ENCODE results near the gene EMC1.

The EMC1 gene

DNA sequence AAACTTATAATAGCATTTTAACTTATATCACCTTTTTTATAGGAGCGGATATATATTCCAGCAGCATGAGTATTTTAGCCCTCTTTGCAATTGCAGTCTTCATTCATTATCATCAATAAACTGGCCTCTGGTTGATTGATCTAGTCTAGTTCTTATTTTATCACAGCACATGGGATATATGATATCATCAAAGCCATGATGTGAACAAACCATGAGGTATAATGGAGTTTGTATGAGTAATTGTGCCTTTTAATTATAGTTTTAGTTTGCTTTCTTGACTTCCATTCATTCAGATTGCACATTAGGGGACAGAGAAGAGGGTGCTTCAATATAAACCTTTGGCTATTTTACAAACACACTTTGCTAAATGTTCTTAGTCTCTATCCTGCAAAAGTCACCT is 37.7 kb downstream of the EMC1 start:
- no peak for DNase-seq

DNA sequence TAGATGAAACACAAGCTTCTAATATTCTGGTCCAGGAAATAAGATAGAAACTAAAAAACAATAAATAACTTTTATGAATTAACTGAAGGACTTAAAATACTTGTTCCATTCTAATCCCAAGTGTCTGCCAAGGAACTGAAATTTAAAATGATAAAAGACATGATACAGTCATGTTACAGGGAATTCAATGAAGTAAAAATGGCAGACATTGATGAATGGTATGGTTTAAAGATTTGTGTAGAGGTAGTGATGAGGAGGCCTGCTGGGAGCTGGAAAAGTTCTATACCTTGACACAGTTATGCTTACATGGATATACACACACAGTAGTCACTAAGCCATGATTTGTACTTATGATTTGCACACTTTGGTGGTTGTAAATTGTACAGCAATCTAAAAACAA is 39.2 kb downstream of the EMC1 start:
- DNase-seq = no peak

GRCh38 chr1:19210772-19211549 is 40.4 kb downstream of the EMC1 start:
- no peak for DNase-seq

GRCh38 chr1:19209990-19210771 is 41.1 kb downstream of the EMC1 start, which contains the start of gene UBR4:
Gene UBR4 (minus strand): TSS chr1:19210266. CDS start chr1:19210248, 18 bp downstream.
- peak; percentile 83 for DNase-seq

DNA sequence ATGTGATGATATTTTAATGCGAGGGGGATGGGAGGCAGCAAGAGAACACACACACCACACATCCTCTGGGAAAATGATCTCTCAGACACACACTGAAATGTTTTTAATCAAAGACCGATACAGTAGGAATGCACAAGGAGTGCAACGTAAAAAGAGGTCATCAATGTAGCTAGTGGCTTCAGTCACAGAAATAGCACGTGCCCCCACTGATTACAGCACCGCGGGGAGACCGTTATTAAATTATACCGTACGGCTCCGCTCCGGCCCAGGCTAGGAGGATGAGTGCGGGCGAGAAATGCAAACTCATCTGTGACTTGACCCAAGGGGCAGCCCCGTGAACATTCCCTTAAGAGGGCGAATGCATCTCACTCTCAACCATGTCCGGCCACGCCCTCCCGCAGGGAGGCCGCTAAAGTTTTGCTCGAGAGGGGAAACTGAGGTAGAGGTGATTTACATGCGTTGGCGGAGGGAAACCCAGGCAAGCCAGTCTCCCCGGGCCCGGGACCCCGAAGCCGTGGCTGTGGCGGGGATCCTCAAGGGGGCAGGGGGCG is 41.8 kb downstream of the EMC1 start:
- DNase-seq = no peak

DNA sequence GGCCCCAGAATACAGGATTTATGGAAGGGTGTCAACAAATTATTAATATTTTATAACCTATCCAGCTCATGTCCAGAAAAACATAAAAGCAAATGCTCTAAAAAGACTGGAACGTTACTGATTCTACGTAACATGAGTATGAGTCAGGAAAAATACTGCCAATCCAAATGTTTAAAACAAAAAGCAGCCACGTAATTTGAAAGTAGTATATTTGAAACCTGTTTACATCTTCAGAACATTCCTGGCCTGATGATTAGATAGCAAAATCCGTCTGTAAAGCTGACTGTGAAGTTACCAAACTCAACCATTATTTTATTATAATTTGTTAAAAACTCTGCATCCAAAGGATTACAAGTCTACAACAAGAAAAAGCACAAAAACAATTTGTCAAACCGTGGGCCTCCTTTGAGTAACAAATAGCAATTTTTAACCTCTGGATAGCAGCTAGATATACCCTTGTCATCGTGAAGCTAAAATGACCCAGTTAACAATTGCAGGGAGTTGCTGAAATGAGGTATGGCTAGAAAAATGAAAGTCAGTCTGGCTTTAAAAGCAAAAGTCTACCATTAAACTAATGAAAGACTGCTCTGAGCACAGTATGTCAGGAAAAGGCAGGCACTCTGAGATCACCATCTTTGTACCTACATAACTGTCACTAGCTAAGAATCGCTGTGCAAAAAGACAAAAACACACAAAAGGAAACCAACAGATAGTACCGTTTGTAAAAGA is 42.5 kb downstream of the EMC1 start:
- no peak for DNase-seq

- no peak for DNase-seq
These were observed 44.4 kb downstream of the EMC1 start for GRCh38 chr1:19206947-19207346.

- no peak for DNase-seq
These were observed 45.5 kb downstream of the EMC1 start for GRCh38 chr1:19205845-19206244.

- no peak for DNase-seq
These were observed 45.9 kb downstream of the EMC1 start for GRCh38 chr1:19205403-19205802.

DNA sequence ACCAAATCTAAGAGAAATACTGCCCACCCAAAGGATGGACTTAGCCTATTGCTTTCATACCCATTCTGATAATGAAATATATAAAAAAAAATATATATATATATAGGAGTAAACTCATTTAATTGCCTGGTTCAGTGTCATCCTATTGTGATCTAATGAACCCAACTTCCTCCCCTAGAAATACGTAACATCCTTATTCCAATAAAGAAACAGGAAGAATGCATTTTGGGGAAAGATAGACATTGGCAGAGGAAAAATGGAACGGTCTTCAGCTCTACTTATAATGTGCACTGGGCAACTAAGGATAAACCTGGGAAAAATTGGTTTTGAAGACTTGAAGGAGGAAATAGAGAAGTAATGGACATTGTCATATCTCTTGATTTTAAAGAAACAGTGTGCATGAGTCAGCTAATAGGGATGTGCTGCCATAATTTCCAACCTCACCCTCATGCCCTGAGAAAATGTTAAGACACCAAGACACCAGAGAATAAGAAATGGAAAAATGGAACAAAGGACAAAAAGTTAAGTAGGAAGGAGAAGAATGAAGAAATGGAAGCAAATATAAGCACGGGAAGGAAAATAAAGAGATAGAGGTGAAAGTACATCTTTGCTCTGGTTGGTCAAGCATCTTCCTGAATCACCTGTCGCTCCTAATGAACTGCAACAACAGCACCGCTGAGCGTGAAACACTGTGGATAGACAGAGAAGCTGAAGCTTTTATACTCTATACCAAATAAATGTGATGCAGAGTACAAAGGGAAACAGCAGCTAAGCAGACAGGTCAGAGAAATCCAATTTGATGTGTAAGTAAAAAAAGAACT is 46.7 kb downstream of the EMC1 start:
- DNase-seq = no peak

GRCh38 chr1:19203440-19203839 is 47.9 kb downstream of the EMC1 start:
- DNase-seq = no peak

DNA sequence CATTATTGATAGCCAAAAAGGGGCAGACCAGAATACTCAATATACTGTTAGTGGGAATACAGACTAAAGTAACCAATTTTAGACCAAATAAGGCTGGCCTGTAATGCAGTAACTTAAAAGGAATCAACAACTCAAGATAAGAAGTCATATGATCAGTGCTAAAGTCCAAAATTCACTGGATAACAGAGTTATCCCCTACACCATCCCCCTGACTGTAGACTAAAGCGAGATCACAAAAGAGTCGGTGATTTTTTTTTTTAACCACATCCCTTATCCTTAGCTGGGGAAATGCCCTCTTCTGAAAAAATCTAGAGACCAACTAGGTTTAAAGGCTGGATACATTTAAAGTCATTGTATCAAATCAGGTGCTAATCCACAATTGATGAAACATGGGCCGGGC is 48.9 kb downstream of the EMC1 start:
- DNase-seq = no peak

- no peak for DNase-seq
These were observed 51.2 kb downstream of the EMC1 start for GRCh38 chr1:19199969-19200604.

DNA sequence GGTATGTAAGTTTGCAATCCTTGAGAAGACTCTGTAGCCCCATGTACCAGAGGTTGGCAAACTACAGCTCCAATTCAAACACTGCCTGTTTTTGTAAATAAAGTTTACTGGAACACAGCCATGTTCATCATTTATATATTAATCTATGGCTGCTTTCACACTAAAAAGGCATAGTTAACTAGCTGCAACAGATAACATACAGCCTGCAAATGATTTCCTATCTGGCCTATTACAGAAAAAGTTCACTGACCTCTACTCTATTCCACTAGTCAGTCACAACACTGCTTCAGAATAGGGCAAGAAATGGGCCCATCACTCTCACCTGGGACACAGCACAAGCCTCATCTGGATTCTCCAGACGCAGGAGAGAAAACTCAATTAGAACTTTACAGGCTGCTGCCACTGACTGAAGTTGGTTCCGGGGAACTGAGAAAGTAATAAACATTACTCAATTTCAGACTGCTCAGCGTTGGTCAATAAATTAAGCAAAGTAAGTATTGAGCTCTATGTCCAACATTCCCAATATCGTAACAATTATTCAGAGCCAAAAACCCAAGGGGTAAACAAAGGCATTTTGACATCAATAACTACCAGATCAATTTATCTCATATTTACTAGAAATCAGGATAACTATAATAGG is 51.9 kb downstream of the EMC1 start:
- no peak for DNase-seq

DNA sequence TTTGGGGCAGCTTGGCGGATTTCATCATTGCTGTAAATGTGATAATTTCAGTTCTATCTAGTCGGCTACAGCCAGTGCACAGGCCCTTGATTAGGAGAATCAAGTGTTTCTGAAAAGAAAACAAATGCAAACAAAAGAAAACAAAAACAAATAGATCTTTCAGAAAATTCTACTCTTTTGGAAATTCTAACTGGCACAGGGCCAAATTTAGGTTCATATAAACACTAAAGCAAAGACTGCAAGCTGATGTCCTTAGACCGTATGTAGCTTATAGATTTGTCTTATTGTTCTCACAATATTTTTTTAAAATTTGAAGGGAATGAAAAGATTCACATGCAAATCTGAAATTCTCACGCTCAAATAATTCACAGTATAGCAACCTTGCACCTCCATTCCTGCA is 52.5 kb downstream of the EMC1 start:
- DNase-seq = no peak

DNA sequence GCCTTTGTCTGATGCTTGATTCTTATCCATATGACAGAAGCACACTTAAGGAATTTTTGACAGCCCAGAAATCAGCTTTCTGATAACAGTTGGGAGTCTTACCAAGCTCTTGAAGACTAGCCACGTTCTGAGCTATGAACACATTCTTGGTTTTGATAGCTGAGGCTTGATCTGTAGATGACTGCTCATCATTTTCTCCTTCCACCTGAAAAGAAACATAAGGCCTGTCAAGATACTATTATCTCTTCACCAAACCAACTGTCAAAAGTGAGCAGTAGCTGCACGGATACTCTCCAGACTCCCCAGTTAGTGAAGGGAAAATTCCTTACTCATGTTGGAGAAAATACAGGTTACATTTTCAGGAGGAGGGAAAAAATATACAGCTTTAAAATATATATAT is 53.5 kb downstream of the EMC1 start:
- DNase-seq = no peak

GRCh38 chr1:19196331-19196730 is 55.0 kb downstream of the EMC1 start:
- DNase-seq = no peak

DNA sequence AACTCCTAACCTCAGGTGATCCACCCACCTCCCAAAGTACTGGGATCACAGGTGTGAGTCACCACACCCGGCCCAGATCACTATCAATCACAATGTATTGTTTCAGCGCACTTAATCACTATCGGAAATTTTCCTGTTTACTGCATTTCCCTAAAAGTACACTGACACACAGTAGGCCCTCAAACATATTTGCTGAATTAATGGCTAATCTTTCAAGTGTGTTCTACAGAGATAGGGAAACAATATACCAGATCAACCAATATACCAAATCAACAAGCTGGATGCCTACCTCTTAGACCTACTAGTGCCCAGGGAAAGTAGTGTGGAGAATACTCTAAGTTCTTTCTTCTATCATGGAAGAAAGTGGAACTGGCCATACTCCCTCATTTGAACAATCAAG is 58.3 kb downstream of the EMC1 start:
- DNase-seq = no peak

- DNase-seq = no peak
These were observed 59.5 kb downstream of the EMC1 start for GRCh38 chr1:19191811-19192210.

DNA sequence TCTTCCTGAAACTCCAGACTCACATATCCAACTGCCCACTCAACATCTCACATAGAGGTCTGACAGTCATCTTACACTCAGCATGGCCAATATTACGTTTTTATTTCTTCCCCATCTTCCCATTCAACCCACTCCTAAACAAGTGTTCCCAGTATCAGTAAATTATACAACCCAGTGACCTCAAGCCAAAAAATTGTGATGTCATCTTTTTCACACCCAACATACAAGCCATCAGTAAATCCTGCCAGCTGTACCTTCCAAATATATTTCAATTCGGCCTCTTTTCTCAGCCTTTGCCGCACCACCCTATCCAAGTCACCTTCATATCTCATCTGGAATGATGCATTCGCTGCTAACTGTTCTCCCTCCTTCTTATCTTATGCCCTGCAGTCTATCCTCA is 60.9 kb downstream of the EMC1 start:
- no peak for DNase-seq

DNA sequence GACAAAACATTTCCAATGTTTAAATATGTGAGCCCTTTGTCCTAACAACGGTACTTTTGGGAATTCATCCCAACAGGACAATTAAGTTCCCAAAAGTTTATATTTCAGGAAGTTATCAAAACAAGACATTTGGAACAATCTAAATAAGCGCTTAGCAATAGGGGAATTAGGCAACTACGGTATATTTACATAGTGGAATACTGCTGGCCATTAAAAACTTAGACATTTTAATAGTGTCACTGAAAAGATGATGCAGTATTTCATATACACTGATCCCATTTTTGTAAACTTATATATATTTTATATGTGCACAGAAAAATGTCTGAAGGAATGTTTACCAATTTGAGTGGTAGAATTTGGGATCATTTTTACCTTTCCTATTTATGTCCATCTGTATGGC is 62.1 kb downstream of the EMC1 start:
- DNase-seq = no peak

Data from GF-D8 (cell line).